ENCODE measurements around the gene F2R. TPM values are rescaled to one million over a fixed set of nuclear protein-coding genes. Genes with fewer than 3 reads are reported as not detected.

F2R gene
- total and polyA plus RNA-seq, 9 of the 15 experiments (the other 6 are each of a cell fraction or from before 2014, with no cell fraction given): 4.0 to 34.7 (median 15.1) TPM

GRCh38 chr5:76693141-76693540 is 22.8 kb upstream of the F2R start (continued):
- TF ChIP-seq, protein P1, sequence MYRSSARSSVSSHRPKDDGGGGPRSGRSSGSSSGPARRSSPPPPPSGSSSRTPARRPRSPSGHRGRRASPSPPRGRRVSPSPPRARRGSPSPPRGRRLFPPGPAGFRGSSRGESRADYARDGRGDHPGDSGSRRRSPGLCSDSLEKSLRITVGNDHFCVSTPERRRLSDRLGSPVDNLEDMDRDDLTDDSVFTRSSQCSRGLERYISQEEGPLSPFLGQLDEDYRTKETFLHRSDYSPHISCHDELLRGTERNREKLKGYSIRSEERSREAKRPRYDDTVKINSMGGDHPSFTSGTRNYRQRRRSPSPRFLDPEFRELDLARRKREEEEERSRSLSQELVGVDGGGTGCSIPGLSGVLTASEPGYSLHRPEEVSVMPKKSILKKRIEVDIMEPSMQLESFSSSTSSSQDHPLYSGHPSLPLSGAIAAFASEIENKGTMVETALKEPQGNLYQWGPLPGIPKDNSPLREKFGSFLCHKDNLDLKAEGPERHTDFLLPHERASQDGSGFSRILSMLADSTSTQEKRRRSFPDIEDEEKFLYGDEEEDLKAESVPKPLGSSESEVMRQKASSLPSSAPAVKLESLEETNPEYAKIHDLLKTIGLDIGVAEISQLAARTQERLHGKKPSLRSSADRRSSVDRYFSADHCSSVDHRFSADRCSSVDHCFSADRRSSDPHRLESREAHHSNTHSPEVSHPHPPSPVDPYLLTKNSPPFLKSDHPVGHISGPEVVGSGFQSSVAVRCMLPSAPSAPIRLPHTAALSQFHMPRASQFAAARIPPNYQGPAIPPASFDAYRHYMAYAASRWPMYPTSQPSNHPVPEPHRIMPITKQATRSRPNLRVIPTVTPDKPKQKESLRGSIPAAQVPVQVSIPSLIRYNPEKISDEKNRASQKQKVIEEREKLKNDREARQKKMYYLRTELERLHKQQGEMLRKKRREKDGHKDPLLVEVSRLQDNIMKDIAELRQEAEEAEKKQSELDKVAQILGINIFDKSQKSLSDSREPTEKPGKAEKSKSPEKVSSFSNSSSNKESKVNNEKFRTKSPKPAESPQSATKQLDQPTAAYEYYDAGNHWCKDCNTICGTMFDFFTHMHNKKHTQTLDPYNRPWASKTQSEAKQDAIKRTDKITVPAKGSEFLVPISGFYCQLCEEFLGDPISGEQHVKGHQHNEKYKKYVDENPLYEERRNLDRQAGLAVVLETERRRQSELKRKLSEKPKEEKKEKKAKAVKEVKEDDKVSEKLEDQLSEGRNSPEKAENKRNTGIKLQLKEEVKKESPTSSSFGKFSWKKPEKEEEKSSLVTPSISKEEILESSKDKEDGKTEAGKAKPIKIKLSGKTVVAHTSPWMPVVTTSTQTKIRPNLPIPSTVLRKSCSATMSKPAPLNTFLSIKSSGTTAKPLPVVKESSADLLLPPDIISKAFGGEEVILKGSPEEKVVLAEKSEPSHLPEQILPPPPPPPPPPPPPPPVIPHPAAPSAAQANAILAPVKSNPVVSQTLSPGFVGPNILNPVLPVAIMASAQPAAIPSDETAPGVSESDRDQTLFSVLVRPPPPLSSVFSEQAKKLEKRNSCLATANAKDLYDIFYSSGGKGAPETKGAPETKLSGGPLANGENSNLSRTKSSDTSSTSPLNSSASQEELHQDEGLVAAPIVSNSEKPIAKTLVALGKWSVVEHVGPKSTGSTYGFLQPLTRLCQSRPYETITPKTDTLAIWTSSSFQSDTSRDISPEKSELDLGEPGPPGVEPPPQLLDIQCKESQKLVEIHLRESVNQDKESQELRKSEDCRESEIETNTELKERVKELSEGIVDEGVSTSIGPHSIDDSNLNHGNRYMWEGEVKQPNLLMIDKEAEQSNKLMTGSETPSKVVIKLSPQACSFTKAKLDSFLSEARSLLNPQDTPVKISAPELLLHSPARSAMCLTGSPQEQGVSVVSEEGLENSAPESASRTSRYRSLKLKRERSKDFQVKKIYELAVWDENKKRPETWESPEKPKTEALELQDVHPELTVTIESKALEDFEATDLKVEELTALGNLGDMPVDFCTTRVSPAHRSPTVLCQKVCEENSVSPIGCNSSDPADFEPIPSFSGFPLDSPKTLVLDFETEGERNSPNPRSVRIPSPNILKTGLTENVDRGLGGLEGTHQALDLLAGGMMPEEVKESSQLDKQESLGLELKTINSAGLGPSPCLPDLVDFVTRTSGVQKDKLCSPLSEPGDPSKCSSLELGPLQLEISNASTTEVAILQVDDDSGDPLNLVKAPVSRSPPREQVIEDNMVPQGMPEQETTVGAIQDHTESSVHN (IDR thresholded peaks at IDR 0.05; ENCODE audit: borderline replicate concordance in 1 of 2, low read depth in 1 of 2): no peak
- TF ChIP-seq CHD4 (IDR thresholded peaks at IDR 0.05; ENCODE audit: insufficient read depth, insufficient replicate concordance, low read depth, low read length, poor library complexity, severe bottlenecking) (no peak), ZBTB43 (CRISPR knock-in tag; IDR thresholded peaks at IDR 0.05) (no peak), ZNF143 (CRISPR knock-in tag; IDR thresholded peaks at IDR 0.05) (no peak), ESRRB (CRISPR knock-in tag; IDR thresholded peaks at IDR 0.05; ENCODE audit: borderline replicate concordance) (no peak), ZNF778 (CRISPR knock-in tag; IDR thresholded peaks at IDR 0.05) (no peak), ZNF212 (CRISPR knock-in tag; IDR thresholded peaks at IDR 0.05) (no peak), TEAD4 (IDR thresholded peaks at IDR 0.05; ENCODE audit: low read length) (no peak), TEAD4 (CRISPR knock-in tag; IDR thresholded peaks at IDR 0.05; ENCODE audit: borderline replicate concordance) (no peak), HNRNPL (IDR thresholded peaks at IDR 0.05; ENCODE audit: low read depth, low read length) (no peak), RBM22 (IDR thresholded peaks at IDR 0.05; ENCODE audit: low read depth, low read length, poor library complexity, severe bottlenecking) (no peak), HINFP (tag; conservative IDR thresholded peaks at IDR 0.05; ENCODE audit: low read depth) (no peak)
